GM18951 (cell line): ENCODE data around the gene CROCC2.

Experiments
- POLR2A ChIP-seq: IDR thresholded peaks from 4 replicates; pipeline ENCODE4 v1.6.1; 2011; ENCODE audit warnings: mild to moderate bottlenecking; ENCODE audit not compliant: insufficient read length, insufficient read depth; ENCODE audit errors: extremely low read depth
- in situ Hi-C: fragments of 300-500 bp; cut with MboI; formaldehyde crosslinking; loops from one replicate; pipeline ENCODE4 v1.12.0; 2022; ENCODE audit warnings: low sequenced_read_pairs, mixed read lengths, inconsistent platforms; ENCODE audit not compliant: unreplicated experiment

CROCC2 gene

DNA sequence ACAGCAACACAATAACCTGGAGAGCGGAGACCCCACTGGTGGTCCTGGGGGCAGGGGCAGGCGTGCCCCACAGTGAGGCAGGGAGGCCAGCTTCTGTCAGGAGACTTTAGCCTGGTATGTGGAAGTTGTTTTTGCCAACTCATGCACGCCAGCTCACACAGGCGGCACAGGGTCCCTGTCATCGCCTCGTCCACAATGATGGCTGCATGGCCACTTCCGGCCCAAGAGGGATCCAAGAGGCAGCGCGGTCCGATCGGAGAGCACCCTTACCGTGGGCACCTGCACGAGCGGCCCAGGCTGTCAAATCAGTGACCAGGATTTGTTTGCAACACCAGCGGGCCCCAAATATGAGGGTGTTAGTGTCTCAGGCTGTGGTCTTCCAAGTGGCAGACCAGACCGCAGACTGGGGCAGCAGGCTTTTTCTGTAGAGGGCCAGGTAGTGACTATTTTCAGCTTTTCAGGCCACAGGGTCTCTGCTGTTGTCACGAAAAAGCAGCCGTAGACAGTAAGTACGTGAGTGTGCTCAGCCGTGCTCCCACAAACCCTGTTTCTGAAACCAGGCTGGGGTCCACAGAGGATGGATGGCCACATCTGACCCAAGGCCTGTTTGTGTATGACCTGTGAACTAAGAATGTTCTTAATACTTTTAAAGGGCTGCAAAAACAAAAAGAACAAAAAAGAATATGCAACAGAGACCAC lies 113.5 kb downstream of the CROCC2 start:
- no peak for TF ChIP-seq POLR2A
- in situ Hi-C loops = no loop called here

DNA sequence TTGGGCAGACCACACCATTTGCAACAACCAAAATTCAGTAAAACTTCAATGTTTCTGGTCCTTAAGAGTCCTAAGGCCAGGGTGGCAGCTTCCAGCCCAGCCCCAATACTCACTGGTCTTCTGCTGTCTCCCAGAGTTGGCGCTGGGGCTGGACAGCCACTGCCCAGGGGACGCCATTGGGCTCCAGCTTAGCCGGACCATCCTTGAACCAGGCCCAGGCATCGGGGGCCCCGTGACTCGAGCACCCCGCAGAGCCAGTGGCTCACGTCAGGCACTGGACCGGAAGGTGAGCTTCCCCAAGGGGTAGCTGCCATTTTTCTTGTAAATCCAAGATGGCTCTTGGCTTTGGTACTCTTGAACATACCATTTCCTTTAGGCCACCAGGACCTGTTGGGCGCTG lies 114.1 kb downstream of the CROCC2 start:
- TF ChIP-seq POLR2A = no peak
- in situ Hi-C loops = no loop called here

DNA sequence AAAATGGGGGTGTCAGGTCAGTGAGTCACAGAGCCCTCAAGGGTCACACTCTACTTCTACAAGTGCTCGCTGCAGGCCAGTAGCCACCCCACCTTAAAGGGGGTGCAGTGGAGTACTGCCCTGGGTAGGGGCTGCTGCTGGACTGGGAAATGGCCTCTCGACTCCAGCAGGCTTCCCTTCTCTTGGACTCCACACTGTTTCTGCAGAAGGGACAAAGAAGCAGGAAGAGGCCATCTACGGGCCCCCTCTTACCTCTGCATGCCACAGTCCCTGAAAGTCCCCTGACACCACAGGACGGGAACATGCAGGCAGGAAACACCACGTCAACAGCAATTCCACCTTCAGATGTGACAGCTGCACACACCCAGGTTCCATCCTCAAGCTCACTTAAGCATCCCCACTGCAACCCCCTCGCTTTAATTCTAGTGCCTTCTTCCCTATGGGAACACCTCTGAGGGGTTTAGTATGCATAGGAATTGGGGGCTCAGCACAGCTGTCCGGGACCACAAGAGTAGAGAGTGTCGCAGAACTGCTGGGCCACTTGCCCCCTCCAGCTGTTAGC lies 114.6 kb downstream of the CROCC2 start:
- in situ Hi-C loops = no loop called here

DNA sequence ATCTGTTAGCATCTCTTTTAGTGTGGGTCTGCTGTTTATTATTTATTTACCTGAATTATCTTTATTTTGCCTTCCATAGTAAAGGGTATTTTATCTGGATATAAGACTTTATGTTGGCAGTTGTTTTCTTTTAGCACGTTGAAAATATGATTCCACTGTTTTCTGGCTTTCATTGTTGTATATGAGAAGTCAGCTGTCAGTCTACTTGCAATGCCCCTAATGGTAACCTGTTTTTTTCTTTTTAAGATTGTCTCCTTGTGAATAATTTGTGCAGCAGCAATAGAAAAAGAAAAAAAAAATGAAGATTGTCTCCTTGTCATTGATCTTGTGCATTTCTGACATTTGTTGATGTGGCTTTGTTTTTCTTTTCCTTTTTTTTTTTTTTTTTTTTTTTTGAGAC lies 119.5 kb downstream of the CROCC2 start:
- TF ChIP-seq POLR2A = no peak
- in situ Hi-C loops = no loop called here

More for the DNA sequence above, 114.6 kb downstream of the CROCC2 start:
- TF ChIP-seq POLR2A = no peak

DNA sequence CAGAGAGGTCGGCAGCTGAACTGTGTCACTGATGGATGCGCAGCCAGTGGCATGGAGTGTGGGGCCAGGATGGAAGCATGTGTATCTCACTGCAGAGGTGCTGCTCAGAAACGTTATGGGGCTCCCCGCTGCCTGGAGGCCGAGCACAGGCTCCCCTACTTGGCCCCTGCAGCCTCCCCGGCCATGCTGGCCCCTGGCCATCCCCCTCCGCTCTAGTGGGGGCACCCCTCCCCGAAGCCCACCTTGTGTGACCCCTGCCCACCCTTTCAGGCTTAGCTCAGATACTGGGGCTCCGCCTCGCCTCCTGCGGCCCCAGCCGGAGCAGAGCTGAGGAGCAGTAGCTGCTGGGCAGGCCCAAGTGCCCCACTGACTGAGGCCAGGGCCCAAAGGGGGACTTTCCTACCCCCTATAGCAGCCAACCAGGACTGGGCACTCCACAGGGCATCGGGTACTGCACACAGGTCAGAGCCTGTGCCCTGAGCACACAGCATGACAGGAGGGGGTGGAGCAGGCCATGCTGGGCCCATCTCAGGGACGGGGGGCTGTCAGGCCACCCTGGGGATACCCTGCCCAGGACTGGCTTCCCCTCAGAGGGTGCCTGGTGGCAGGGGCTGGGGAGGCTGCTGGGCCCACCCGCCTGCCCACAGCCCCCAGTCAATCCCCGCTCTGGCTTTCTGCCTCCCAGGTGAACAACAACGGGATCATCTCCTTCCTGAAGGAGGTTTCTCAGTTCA lies 123.6 kb downstream of the CROCC2 start:
- in situ Hi-C loops = no loop called here

DNA sequence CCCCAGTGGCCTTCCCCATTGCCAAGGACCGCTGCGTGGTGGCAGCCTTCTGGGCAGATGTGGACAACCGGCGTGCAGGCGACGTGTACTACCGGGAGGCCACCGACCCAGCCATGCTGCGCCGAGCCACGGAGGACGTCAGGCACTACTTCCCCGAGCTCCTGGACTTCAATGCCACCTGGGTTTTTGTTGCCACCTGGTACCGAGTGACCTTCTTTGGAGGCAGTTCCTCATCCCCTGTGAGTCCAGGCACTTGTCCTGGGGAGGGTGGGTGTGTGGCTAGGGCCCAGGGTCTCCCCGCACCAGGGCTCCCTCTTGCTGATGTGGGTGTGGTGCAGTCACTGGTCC lies 124.2 kb downstream of the CROCC2 start:
- no peak for TF ChIP-seq POLR2A
- in situ Hi-C loops = no loop called here

More for the DNA sequence above, 123.6 kb downstream of the CROCC2 start:
- TF ChIP-seq POLR2A = no peak

DNA sequence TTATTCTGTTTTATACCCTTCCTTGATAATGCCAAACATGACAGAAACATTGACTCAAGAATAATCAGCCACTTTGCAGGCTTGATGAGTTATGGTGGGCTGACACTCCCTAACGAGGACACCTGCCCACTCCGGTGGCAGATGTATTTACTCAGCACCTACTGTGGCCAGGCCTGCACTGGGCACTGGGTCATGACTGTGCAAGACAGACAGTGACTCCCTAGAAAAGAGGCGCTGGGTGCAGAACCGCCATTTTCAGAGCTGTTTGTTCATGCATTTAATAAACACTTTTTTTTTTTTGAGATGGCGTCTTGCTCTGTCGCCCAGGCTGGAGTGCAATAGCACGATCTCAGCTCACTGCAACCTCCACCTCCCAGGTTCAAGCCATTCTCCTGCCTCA lies 124.7 kb downstream of the CROCC2 start:
- in situ Hi-C loops = no loop called here
- TF ChIP-seq POLR2A = no peak

DNA sequence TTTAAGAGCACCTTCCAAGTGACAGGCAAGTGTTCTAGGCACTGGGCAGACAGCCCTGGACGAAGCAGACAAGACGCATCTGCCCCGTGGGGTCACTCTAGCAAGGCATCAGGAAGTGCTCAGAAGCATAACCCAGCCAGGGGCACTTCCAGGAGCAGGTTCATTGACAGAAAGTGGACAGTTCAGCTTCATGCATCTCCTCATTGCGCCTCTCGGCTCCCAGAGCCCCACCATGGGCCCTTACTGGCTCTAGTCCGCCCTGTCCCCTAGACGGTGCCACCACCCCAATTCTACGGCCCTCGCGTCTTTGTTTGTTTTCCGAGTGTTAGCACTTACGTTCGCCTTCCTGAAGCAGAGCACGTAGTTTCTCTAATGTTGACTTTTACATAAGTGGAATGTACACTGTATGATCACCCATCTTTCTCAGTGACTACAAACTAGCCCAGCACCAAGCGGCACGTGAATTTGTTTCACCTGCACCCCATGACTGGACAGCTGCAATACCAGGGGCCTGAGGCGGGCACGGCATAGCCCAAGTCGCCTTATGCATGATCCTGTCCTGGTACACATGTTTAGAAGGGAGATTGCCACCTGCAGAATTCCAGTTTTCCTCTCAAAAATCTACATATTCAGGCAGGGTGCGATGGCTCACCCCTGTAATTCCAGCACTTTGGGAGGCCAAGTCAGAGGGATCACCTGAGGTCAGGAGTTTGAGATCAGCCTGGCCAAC lies 125.5 kb downstream of the CROCC2 start:
- in situ Hi-C loops = no loop called here
- TF ChIP-seq POLR2A = no peak

DNA sequence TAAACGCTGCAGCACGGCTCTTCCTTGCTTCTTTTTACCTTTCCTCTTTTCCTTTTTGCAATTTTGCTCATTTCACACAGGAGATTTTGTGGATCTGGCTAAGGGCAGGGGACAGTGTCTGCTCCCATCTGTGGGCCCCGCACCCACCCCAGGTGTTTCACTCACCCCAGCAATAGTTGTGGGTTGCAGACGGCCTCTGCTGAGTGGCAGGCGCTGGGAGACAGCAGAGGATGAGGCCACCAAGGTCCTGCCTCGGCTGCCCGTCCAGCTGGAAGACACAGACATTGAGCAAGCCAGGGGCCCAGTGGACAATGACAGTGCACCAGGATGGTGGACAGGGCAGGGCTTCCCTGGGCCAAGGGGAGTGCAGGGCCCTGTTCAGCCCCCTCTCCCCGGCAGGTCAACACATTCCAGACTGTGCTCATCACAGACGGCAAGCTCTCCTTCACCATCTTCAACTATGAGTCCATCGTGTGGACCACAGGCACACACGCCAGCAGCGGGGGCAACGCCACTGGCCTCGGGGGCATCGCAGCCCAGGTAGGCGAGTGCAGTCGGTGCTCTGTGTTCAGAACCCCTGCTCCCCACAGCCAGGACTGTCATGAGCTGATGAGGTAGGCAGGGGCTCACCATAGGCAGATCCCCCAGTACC lies 127.3 kb downstream of the CROCC2 start:
- TF ChIP-seq POLR2A = no peak
- in situ Hi-C loops = no loop called here

DNA sequence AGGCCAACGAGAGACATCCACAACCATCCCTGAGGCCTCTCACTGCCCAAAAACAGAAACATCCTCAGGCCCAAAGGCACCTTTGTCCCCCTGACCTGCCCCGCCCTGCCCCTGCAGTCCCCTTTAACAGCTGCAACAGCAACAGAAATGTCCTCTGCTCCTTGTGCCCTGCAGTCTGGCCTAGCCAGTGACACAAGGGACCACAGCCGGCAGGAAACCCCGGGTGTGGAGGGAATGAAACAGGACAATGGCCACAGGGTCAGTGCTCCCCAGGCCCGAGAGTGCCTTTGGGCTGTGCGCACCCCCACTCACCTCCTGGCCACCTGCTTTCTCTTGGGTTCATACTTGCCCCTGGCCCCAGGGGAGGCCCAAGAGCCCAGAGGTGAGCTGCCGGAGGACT lies 127.9 kb downstream of the CROCC2 start:
- TF ChIP-seq POLR2A = no peak

DNA sequence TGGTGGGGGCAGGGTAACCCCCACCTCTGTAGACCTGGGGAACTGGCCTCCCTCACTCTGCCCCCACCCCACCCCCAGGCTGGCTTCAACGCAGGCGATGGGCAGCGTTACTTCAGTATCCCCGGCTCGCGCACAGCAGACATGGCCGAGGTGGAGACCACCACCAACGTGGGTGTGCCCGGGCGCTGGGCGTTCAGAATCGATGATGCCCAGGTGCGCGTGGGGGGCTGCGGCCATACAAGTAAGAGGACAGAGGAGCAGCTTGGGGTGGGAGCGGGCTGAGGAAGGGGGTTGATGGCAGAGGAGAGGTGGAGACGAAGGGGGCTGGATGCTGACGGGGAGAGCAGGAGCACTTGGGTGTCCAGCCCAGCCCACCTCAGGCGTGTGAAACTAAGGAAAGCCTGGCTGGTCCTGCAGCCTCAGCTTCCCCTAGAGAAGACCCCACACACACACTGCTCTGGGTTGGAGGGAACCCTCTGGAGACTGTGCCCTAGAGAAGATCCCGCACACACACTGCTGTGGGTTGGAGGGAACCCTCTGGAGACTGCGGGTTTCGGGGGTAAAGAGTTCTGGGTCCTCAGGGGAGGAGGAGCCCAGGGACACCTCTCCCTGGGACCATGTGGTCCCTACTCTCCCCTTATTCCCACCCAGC lies 128.5 kb downstream of the CROCC2 start:
- TF ChIP-seq POLR2A = no peak
- in situ Hi-C loops = no loop called here

More for the DNA sequence above, 127.9 kb downstream of the CROCC2 start:
- in situ Hi-C loops = no loop called here

DNA sequence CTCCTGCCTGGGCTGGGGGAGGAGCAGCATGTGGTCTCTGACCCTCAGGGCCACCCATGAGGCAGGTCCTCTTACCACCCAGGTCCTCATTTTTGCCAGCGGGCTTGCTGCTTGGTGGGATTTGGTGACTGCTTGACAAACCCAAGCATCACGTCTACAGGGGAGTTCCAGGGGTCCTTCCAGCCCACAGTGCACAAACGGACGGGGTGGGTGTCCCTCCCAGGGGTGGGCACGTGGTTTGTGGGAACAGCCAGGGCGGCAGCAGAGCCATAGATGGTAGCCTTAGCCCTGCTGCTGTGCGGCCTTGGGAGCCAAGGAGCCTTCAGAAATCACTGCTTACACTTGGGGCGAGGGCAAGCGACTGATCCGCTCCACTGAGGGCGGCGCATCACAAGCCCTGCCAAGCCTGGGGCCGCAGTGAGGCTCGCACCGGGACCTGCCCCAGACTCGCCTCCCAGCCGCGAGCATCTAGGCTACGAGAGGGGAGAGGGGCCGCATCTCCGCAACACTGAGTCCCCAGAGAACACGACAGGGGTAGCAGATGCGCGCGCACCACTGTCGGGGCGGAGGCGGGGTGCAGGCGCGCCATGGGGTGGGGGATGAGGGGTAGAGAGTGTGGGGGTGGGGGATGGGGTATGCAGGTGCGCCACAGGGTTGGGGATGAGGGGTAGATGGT lies 129.1 kb downstream of the CROCC2 start:
- TF ChIP-seq POLR2A = no peak
- in situ Hi-C loops = no loop called here

DNA sequence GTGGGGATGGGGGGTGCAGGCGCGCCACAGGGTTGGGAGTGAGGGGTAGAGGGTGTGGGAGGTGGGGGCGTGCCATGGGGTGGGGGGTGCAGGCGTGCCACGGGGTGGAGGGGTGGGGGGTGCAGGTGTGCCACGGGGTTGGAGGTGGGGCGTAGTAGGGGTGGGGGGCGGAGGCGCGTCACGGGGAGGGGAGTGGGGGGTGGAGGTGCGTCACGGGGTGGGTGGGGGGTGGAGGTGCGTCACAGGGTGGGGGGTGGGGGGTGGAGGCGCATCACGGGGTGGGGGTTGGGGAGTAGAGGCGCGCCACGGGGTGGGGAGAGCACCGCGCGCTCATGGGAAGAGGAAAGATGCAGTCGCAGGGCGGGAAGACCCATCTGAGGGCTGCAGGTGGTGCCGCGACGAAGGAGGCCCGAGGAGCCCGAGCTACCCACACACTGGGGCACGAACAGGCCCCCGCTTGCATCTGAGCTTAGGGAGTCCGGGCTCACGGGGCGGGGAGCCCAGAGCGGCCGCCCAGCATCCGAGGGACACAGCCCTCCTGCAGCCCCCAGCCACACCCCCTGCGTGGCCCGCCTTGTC lies 129.8 kb downstream of the CROCC2 start:
- in situ Hi-C loops = no loop called here
- TF ChIP-seq POLR2A = no peak
